T-helper 22 cell (primary cell): ENCODE measurements around the gene ATG7.
"Not testable (repeated sequence)": the region's sequence is repeated elsewhere in the genome, so short reads cannot be mapped to it uniquely, and the experiment has no call there.

Experiments
- DNase-seq: peaks from one replicate; pipeline ENCODE4 v3.0.0-alpha.2; 2020; ENCODE audit warnings: low read depth

ATG7 gene

DNA sequence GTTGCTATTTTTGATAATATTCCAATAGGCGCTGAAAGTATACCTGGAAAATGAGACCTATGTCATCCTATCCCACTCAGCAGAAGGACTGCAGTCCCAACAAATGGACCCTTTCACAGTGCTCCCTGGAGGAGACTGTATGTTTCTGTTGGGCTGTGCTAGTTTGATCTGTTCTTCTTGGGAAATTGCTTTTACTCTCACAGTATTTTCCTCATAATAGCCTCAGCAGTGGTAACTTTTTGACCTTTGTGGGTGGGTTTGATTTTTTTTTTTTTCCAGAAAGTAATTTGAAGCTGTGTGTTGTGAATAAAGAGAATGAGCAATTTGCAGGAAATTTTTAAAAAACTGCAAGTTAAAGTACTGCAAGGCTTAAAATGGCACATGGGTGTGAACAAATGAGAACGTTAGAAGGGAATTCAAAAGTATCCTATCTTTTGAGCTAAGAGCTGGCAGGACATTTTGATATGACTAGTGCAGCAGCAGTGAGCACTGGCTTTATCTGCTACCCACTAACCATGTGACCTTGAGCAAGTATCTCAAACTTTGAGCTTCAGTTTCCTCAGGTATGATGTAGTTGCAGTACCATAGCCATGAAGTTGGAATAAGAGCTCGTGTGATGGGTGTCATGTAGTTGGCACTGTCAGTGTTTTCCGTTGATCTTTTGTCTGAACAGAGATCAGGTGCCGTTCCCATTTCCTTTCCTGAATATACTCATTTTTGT, 118.4 kb downstream of the ATG7 start:
- no peak for DNase-seq

DNA sequence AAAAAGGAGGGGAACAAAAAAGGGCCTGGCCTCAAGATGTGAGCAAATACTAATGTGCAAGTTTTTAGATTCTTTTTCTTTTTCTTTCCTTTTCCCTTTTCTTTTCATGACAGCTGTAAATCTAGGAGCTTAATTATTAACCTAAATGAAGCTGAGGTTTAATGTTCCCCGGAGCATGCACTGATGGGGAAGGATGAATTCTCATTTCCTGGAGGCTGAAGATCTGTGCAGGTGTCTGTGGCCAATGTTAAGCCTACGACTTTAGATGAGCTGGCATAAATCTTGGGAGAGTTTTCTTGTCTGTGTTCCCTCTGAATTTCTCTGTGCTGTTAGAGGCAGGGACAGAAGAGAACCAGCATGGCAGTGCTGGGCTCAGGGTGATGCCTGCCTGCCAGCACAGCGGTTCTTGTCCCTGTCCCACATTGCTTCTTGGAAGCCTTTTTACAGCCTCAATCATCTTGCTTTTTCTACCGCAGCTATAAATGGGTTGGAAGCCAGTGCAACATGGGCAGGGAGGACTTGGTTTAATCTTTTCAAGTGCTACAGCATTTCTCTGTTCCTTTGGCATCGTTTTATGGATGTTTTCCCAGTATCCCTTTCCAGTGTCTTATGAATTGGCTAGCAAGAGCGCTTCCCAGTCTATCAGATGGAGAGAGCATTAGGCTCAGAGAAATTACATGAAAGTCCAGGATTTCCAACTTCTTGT, 119.1 kb downstream of the ATG7 start:
- DNase-seq: no peak

DNA sequence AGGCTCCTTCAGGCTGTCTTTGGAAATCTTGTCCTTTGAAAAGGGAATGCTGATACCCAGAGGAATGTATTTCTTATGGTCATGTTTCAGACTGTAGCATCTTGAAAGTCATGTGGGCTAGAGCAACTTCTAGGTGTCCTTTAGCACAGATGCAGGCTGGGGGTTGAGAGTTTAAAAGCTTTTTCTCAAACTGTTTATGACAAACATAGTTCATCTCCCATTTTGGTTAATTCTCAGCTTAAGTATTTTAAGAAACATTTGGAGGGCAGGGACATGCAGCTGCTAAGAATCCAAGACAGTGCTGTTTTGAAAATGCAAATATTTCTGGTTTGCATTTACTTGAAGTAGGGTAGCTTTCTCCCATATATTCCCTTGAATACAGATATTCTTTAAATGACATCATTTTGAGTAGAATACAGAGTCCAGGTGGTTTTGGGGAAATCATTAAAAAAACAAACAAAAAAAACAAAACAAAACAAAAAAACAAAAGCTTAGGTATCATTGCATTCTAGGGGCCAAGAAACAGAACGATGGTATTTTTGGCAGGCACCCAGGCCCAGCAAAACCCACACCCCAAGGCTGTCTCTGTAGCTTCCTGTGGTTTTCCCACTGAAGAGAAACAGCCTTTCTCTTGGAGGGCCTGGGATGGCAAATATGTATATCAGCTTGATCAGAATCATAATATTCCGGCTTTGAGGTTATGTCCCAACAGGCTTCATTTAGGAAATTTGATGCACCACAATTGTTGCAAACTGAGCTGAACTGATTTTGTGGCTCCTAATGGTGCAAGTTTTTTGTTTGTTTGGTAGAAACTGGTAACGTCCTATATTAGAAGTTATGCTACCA, 120.0 kb downstream of the ATG7 start:
- DNase-seq: no peak

DNA sequence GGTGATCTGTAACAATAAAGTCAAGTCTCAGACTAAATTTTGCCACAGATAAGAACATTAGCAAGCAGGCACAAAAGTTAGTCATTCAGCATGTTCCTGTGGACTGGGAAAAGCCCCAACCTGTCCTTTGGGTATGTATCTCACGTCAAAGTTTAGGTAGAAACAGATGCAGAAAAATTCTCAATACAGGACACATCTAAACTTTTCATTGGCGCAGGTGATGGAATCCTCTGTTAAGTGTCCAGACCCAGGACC, 120.6 kb downstream of the ATG7 start:
- DNase-seq: no peak

DNA sequence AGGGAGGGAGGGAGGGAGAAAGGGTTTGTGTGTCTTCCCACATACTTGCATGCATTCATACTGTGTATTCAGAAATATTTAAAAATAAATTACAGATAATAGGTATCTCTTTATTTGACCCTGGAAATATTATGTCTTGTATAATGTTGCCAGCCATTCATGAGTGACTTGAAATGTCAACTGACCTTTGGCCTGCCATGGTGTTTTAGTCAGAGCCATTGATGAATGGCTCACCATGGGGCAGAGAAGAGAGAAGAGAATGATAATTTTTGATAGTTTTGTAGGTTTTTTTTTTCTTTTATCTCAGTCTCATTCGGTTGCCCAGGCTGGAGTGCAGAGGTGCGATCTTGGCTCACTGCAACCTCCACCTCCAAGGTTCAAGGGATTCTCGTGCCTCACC, 121.2 kb downstream of the ATG7 start:
- DNase-seq: no peak

DNA sequence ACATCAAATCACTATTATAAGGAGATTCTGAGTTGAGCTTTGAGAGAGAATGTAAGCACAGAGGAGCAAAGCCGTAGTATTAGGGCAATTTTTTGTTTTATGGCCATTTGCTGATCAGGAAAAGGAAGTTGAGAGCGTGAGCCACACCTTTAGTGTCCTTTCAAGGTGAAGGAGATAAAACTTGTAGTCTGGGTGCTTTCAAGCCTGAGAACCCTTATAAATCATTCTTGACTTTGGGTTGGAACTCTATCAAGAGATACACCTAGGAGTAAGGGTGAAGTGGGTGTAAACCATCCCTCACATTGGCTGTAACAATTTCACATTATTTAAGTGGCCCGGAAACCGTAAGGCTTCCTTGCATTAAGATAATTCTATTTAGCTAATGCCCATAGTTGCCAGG, 122.2 kb downstream of the ATG7 start:
- DNase-seq: no peak

DNA sequence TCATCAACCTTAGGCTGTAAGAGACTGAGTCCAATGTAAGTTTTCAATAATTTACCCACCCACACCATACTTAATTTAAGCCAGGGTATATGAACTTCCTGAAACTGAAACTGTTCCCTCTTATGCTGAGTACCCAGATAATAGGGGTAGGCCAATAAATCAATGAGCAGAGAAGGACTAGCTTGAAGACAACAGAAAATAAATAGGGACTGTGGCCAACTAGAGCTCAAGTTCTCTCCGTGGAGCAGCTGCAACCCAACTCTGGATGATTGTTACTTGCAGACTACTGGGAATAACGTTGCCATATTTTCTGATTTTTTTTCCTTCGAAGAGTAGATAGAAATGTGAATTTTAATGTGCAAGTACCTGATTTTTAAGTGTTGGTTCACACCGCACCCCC, 128.0 kb downstream of the ATG7 start:
- no peak for DNase-seq

DNA sequence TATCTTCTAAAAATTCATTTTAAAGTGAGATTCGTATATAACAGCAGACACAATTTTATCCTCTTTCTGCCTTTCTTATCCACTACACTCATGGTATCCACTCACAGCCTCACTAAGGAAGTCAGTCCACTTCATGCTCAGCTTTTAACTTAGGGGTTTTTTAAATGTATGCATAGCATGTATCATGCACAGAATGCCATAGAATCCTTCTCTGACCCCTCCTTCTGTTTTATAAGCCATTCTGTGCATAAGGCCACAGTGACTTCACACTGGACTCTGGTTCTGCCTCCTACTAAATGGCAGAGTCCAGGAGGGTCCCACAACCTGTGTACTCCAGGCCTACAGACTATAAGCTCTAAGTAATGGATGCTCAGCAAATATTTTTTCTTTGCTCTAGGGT, 129.2 kb downstream of the ATG7 start:
- DNase-seq: no peak

DNA sequence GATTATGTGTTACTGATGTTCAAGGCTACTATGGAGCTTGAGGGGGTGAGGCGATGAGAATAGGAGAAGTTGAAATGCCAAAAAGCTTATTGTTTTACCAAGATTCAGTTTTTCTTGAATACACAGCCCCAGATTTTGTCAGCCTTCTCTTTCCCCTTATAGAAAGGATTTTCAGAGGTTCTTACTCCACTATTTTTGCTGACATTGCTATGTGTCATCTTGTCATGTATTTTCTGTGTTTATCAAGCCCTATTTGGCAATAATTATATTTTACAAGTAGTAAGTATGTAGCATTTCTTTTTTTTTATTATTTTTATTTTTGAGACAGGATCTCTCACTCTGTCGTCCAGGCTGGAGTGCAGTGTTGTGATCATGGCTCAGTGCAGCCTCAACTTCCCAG, 133.1 kb downstream of the ATG7 start:
- no peak for DNase-seq

DNA sequence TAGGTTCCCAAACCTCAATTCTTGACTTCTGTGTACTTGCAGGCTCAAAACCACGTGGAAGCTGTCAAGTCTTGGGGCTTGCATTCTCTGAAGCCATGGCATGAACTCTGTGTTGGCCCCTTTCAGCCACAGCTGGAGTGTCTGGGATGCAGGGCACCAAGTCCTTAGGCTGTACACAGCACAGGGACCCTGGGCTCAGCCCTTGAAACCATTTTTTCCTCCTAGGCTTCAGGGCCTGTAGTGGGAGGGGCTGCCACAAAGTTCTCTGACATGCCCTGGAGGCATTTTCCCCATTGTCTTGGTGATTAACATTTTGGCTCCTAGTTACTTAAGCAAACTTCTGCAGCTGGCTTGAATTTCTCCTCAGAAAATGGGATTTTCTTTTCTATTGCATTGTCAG, 135.4 kb downstream of the ATG7 start:
- no peak for DNase-seq

DNA sequence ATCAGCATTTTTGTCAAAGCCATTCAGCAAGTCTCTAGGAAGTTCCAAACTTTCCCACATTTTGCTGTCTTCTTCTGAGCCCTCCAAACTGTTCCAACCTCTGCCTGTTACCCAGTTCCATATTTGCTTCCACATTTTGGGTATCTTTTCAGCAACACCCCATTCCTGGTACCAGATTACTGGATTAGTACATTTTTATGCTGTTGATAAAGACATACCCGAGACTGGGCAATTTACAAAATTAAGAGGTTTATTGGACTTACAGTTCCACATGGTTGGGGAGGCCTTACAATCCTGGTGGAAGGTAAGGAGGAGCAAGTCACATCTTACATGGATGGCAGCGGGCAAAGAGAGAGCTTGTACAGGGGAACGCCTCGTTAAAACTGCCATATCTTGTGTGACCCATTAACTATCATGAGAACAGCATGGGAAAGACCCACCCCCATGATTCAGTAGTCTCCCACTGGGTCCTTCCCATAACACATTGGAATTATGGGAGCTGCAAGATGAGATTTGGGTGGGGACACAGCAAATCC, 136.2 kb downstream of the ATG7 start:
- DNase-seq: not testable (repeated sequence)

DNA sequence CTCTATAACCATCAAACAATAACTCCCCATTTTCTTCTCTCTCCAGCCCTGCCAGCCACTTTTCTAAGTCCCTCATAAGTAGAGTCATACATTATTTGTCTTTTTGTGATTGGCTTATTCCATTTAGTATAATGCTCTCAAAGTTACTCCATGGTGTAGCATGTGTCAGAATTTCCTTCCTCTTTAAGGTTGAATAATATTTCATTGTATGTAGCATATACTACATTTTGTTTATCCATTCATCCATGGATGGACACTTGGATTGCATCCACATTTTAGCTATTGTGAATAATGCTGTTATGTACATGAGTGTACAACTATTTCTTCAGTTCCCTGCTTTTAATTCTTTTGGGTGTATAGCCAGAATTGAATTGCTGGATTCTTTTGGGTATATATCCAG, 138.4 kb downstream of the ATG7 start:
- no peak for DNase-seq

DNA sequence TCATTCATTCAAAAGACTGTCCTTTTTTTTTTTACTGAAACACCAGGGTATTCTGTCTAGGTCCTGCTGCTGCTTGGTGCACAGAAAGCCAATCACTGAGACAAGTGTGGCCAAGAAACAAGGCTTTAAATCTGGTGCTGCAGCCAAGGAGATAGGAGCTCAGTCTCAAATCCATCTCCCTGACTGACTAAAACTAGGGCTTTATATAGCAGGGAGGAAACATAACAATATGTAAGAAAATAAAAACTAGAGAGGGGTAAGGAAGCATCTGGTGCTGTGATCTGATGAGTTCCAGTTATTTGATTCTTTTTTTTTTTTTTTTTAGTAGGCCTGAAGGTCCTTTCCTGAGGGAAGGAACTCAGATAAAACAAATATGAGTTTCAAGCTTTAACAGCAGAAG, 139.8 kb downstream of the ATG7 start:
- no peak for DNase-seq

DNA sequence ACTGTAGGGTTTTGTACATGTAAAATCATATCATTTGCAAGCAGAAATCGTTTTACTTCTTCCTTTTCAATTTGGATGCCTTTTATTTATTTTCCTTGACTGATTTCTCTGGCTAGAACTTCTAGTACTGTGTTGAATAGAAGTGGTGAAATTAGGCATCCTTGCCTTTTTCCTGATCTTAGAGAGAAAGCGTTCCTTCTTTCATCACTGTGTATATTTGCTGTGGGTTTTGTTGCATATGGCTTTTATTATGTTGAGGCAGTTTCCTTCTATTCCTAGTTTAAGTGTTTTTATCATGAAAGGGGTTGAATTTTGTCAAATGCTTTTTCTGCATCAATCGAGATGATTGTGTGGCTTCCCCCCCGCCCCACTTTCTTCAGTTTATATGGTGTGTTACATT, 140.9 kb downstream of the ATG7 start:
- DNase-seq: no peak

DNA sequence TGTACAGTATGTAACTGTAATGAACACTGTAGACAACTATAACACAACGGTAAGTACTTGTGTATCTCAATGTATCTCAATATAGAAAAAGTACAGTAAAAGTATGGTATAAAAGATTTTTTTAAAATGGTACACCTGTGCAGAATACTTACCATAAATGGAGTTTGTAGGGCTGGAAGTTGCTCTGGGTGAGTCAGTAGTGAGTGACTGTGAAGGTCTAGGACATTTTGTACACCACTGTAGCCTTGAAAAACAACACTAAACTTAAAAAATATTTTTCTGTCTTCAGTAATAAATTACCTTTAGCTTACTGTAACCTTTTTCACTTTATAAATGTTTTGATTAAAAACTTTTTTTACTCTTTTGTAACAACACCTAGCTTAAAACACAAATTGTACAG, 142.9 kb downstream of the ATG7 start:
- DNase-seq: no peak

DNA sequence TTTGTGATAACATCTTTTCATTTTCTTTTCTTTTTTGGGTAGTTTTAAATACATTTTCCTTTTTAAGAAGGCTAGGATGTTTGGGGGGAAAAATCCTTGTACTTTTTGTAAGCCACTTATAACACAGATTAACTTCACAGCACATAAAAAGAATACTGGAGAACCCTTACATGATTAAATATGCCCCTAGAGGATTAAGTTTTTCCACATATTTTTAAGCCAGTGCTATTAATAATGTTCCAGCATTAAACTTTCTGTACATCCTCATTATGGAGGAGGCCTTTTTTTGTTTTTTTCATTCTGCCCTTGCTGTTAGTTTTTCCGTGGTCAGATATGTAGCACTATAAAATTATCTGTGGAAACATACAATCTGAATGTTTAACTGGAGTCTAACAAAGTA, 147.9 kb downstream of the ATG7 start:
- no peak for DNase-seq

DNA sequence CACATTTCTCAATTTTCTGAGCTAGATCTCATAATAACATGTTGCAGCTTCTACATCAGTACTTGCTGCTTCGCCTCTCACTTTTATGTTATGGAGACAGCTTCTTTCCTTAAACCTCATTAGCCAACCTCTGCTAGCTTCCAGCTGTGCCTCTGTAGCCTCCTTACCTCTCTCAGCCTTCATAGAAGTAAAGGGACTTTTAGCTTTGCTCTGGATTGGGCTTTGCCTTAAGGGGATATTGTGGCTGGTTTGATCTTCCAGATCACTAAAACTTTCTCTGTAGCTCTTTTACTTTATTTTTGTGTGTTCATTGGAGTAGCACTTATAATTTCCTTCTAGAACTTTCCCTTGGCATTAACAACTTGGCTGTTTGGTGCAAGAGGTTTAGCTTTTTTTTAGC, 150.1 kb downstream of the ATG7 start:
- DNase-seq: no peak

DNA sequence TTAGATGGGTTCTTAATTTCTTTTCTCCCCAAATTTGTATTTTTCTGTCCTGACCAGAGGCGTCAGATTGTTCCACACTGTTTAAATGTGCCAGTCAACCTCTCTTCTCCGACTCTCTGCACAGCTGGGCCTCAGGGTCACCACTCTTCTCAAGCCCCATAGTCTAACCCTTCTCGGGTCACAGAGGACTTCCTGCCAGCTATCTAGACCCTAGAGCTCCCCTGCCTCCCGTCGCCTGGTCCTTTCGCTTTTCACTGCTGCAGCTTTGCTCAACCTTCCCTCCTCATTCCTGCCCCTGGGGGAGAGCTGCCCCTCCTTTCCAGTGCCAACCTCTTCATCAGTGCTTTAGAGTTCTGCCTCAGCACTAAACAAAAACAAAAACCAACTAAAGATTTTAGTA, 151.7 kb downstream of the ATG7 start:
- DNase-seq: no peak

DNA sequence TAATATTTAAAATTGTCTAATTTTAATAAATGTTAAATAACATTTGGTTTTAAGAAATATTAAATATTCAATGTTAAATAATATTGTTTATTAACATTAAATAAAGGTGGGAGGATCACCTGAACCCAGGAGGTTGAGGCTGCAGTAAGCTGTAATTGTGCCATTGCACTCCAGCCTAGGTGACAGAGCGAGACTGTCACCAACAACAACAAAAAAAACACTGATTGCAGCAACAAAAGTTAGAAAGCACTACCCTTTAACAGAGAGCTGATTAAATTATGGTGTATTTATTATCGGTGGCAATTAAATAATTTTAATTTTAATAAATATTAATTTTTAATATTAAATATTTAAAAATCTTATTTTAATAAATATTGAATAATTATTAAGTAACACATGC, 152.1 kb downstream of the ATG7 start:
- no peak for DNase-seq

DNA sequence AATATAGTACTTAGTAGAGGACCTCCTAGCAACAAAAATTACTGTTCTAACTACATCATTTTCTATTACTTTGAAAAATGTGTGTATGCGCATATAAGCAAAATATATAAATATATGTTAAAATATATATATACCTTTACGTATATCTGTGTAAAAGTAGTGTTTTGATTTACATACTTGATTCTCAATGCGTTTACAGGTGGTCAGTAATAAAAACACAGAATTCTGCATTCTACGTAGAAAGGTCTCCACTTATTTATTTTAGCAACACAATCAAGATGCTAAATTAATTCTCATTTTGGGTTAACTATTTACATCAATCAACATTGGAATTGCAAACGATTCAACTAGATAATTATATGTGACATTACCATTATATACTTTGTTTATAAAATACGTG, 158.0 kb downstream of the ATG7 start:
- no peak for DNase-seq

DNA sequence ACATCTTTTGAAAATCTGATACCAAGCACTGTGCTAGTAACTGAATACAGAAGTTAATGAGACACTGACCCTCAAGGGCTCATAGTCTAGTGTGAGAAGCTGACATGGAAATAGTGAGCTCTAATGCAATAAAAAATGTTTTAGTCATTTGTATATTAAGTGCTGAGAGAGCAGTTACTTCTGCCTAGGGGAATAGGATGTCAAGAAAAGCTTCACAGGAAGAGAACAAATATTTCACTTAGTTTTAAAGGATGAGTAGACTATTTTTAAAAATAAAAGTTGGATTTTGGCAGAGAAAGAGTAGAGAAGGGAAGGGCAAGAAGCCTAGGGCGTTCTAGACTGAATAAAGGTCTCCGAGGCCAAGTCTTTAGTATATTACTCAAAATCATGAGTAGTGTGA, 158.4 kb downstream of the ATG7 start:
- DNase-seq: no peak

DNA sequence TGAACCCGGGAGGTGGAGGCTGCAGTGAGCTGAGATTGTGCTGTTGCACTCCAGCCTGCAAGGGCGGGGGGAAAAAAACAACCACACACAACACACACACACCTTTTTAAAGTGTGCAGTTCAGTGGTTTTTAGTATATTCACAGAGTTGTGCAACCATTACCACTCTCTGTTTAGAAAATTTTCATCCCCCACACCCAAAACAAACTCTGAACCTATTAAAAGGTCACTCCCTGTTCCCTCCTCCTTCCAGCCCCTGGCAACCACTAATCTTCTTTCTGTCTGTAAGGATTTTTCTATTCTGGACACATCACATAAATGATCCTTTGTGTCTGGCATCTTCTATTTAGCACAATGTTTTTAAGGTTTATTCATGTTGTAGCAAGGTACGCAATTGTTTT, 159.1 kb downstream of the ATG7 start:
- no peak for DNase-seq

DNA sequence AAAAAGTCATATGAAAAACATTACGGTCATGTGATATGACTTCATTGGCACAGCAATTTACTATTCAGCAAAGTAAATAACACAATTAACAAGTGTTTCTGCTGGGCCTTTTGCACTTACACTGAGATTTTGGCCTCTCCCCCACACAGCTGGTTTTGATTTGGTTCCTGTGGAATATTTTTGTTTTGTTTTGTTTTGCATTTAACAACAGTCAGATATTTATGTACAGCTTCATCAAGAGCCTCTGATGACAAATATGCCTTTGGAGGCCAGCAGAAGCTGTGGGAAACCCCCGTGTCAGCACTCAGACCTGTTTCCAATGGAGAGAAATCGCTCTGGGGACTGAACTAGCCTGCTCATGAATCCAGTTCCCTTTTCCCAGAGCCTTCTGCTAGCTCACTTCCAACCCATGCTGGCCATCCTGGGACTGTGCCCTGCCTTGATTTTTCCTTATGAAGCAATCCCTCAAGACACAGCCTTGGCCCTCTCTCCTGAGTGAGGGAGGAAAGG, 161.9 kb downstream of the ATG7 start:
- no peak for DNase-seq
